OCI-LY1 (cell line): ENCODE measurements around the gene TIMM17B.

Source experiments
- EZH2 ChIP-seq: fragments of 200-600 bp; sonication (generic), shearing (Covaris generic); IDR thresholded peaks from 2 replicates; pipeline ENCODE4 v1.8.0; 2017; ENCODE audit warnings: borderline replicate concordance, mixed run types, mild to moderate bottlenecking, antibody characterized with exemption, low read length, moderate library complexity, mixed read lengths
- TF ChIP-seq, protein P1 (sequence below): fragments of 200-600 bp; sonication (generic), shearing (Covaris generic); IDR thresholded peaks from 2 replicates; pipeline ENCODE4 v1.5.1; 2017; ENCODE audit warnings: mild to moderate bottlenecking, antibody characterized with exemption, low read length, moderate library complexity, mixed read lengths

DNA sequence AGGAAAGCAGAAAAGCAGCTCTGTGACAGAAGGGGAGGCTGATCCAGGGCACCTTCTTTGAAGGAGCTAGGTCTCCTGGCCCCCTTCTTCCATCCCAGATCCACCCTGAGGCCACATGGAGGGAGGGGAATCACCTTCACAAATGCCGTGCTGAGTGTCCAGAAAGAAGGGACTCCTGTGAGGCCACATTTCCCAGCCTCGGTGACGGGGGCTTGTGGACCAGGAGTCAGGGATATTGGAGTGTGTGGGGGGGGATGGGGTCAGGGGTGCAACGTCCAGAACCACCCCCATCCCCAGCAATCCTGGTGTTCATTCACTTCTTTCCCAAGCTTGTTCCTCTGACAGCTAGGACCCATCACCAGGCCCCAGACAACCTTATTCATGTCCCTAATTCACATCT, 4.7 kb downstream of the TIMM17B start:
- TF ChIP-seq, protein P1, sequence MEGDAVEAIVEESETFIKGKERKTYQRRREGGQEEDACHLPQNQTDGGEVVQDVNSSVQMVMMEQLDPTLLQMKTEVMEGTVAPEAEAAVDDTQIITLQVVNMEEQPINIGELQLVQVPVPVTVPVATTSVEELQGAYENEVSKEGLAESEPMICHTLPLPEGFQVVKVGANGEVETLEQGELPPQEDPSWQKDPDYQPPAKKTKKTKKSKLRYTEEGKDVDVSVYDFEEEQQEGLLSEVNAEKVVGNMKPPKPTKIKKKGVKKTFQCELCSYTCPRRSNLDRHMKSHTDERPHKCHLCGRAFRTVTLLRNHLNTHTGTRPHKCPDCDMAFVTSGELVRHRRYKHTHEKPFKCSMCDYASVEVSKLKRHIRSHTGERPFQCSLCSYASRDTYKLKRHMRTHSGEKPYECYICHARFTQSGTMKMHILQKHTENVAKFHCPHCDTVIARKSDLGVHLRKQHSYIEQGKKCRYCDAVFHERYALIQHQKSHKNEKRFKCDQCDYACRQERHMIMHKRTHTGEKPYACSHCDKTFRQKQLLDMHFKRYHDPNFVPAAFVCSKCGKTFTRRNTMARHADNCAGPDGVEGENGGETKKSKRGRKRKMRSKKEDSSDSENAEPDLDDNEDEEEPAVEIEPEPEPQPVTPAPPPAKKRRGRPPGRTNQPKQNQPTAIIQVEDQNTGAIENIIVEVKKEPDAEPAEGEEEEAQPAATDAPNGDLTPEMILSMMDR: no peak
- TF ChIP-seq EZH2: no peak
